ENCODE results near the gene SGMS1. TPM values are rescaled to one million over a fixed set of nuclear protein-coding genes. Genes with fewer than 3 reads are reported as not detected.
"Not testable (repeated sequence)": the region's sequence is repeated elsewhere in the genome, so short reads cannot be mapped to it uniquely, and the experiment has no call there.

SGMS1 gene
- total RNA-seq, 2 donors from 2014 or later: 67.0 to 68.2 TPM

DNA sequence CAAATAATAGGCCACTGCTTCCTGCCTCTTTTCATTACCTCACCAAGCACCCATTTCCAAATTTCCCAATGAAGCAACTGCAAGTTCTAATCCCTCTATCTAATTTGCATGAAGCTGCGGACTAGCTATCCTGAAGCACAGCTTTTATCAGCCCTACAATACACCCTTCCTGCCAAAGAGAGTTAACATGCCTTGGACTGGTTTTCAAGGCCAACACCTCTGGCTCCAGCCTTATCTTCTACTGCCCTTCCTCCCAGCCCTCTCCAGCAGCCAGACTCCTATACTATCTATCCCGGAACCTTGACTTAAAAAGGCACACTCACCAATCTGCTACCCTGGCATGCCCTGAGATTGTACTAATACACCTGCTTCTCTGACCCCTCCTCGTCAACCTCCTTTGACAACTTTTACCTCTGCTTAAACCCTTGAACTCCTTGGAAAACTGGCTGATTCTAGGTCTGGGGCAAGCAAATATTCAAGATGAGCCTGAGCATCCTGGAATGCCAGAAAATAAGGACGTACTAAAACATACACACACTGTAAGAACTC lies 73.4 kb downstream of the SGMS1 start:
- intact Hi-C loops (cut with DNase I): no loop called here
- H3K4me3 ChIP-seq: no peak overlapping the region
- H3K27ac ChIP-seq: no peak overlapping the region
- WGBS: 83% methylated on average over 4 of the region's 4 CpGs
- TF ChIP-seq POLR2A (IDR thresholded peaks at IDR 0.05): no peak
- no peak for TF ChIP-seq POLR2AphosphoS5 (IDR thresholded peaks at IDR 0.05)
- TF ChIP-seq, protein P1, sequence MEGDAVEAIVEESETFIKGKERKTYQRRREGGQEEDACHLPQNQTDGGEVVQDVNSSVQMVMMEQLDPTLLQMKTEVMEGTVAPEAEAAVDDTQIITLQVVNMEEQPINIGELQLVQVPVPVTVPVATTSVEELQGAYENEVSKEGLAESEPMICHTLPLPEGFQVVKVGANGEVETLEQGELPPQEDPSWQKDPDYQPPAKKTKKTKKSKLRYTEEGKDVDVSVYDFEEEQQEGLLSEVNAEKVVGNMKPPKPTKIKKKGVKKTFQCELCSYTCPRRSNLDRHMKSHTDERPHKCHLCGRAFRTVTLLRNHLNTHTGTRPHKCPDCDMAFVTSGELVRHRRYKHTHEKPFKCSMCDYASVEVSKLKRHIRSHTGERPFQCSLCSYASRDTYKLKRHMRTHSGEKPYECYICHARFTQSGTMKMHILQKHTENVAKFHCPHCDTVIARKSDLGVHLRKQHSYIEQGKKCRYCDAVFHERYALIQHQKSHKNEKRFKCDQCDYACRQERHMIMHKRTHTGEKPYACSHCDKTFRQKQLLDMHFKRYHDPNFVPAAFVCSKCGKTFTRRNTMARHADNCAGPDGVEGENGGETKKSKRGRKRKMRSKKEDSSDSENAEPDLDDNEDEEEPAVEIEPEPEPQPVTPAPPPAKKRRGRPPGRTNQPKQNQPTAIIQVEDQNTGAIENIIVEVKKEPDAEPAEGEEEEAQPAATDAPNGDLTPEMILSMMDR (IDR thresholded peaks at IDR 0.05): no peak
- no peaks in the 10 kb centered on the region for H3K9me3 ChIP-seq
- H3K27me3 ChIP-seq (replicated peaks; ENCODE audit: insufficient read depth): no peaks in the 10 kb centered on the region
- H3K36me3 ChIP-seq: no peaks in the 10 kb centered on the region
- peaks cover 4% of the 10 kb centered on the region for H3K4me1 ChIP-seq (replicated peaks)
- no peak for DNase-seq (ENCODE audit: low spot score)

DNA sequence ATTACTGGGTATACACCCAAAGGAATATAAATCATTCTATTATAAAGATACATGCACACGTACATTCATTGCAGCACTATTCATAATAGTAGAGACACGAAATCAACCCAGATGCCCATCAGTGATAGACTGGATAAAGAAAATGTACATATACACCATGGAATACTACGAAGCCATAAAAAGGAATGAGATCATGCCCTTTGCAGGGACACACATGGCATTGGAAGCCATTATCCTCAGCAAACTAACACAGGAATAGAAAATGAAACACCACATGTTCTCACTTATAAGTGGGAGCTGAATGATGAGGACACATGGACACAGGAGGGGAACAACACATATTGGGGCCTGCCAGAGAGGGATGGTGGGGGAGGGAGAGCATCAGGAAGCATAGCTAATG lies 74.6 kb downstream of the SGMS1 start:
- H3K36me3 ChIP-seq; H3K4me1 ChIP-seq (replicated peaks); H3K4me3 ChIP-seq; intact Hi-C loops (cut with DNase I); H3K27ac ChIP-seq; H3K27me3 ChIP-seq (replicated peaks; ENCODE audit: insufficient read depth); H3K9me3 ChIP-seq; DNase-seq (ENCODE audit: low spot score): not testable (repeated sequence)
- WGBS: 96% methylated on average over 3 of the region's 3 CpGs

DNA sequence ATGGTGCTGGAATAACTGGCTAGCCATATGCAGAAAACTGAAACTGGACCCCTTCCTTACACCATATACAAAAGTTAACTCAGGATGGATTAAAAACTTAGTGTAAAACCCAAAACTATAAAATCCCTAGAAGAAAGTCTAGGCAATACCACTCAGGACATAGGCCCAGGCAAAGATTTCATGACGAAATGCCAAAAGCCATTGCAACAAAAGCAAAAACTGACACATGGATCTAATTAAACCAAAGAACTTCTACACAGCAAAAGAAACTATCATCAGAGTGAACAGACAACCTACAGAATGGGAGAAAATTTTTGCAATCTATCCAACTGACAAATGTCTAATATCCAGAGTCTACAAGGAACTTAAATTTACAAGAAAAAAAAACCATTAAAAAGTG lies 75.3 kb downstream of the SGMS1 start:
- H3K9me3 ChIP-seq; H3K36me3 ChIP-seq; H3K27ac ChIP-seq; DNase-seq (ENCODE audit: low spot score); H3K4me1 ChIP-seq (replicated peaks); H3K4me3 ChIP-seq; intact Hi-C loops (cut with DNase I); H3K27me3 ChIP-seq (replicated peaks; ENCODE audit: insufficient read depth): not testable (repeated sequence)
- WGBS: 95% methylated on average over 1 of the region's 1 CpG

DNA sequence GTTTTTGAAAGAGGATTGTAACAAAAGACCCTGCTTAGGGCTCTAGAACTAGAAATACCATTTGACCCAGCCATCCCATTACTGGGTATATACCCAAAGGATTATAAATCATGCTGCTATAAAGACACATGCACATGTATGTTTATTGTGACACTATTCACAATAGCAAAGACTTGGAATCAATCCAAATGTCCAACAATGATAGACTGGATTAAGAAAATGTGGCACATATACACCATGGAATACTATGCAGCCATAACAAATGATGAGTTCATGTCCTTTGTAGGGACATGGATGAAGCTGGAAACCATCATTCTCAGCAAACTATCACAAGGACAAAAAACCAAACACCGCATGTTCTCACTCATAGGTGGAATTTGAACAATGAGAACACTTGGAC lies 77.5 kb downstream of the SGMS1 start:
- H3K4me3 ChIP-seq; DNase-seq (ENCODE audit: low spot score); intact Hi-C loops (cut with DNase I); H3K27ac ChIP-seq; H3K27me3 ChIP-seq (replicated peaks; ENCODE audit: insufficient read depth); H3K4me1 ChIP-seq (replicated peaks); H3K9me3 ChIP-seq; H3K36me3 ChIP-seq: not testable (repeated sequence)
- 96% methylated on average over 1 of the region's 1 CpG for whole genome bisulfite sequencing

DNA sequence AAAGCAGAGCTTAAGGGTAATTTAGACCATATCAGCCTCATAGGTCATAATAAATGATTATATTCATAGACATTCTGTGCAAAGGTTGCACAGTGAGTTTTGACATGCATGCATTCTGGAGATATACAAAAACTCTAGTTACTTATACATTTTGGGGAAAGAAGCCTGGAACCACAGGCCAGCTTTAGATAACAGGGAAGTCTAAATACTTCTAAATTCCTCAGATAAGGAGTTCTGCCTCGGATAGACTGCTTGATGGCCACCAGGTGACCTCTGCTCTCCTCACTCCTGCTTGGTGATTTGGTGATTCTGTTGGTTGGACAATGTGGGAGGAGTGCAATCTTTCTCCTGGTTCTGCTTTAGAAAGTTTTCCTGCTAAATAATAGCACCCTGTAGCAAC lies 77.9 kb downstream of the SGMS1 start:
- no peaks in the 10 kb centered on the region for H3K9me3 ChIP-seq
- no peaks in the 10 kb centered on the region for H3K4me1 ChIP-seq (replicated peaks)
- no peaks in the 10 kb centered on the region for H3K36me3 ChIP-seq
- H3K4me3 ChIP-seq: no peak overlapping the region
- H3K27ac ChIP-seq: no peak overlapping the region
- no peaks in the 10 kb centered on the region for H3K27me3 ChIP-seq (replicated peaks; ENCODE audit: insufficient read depth)
- intact Hi-C loops (cut with DNase I): no loop called here
- TF ChIP-seq, protein P1 (IDR thresholded peaks at IDR 0.05): no peak
- TF ChIP-seq POLR2AphosphoS5 (IDR thresholded peaks at IDR 0.05): no peak
- no peak for DNase-seq (ENCODE audit: low spot score)
- 88% methylated on average over 1 of the region's 1 CpG for WGBS

DNA sequence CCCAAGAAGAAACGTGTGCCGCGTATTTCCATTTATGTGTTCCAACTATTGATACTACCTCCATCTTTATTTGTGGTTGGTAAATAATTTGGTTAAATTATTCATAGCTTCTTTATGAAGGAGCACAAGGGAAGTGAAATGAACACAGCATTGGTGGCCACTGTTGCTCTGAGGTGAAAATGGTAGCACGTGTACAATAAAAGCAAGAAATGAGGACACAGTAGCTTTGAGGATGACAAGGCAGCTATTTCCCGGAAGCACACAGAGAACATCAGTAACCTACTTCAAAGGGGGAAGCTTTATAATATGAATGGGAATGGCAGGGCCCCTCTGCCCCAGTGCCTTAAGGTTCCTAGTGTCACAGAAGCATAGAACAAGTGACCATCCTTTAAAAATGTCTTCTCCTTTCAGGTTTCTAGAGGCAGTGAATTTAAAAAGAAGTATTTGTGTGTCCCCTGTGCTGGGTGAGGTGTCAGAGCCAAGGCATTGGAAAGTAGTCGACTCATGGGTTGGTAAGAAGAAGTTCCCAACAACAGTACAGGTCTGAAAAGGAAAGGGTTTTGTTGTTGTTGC lies 78.8 kb downstream of the SGMS1 start:
- WGBS: 92% methylated on average over 6 of the region's 6 CpGs
- no peaks in the 10 kb centered on the region for H3K9me3 ChIP-seq
- H3K27me3 ChIP-seq (replicated peaks; ENCODE audit: insufficient read depth): no peaks in the 10 kb centered on the region
- DNase-seq (ENCODE audit: low spot score): no peak
- H3K4me1 ChIP-seq (replicated peaks): no peaks in the 10 kb centered on the region
- H3K27ac ChIP-seq: no peak overlapping the region
- no peak overlapping the region for H3K4me3 ChIP-seq
- TF ChIP-seq POLR2AphosphoS5 (IDR thresholded peaks at IDR 0.05) (no peak), POLR2A (IDR thresholded peaks at IDR 0.05) (no peak)
- TF ChIP-seq, protein P1 (IDR thresholded peaks at IDR 0.05): no peak
- intact Hi-C loops (cut with DNase I): no loop called here
- no peaks in the 10 kb centered on the region for H3K36me3 ChIP-seq

Data from prostate gland (tissue), 2 donors.